Activated CD4-positive, alpha-beta T cell treated with anti-CD3 and anti-CD28 coated beads, Interleukin-2, amount 10 ng/mL, durations not matched to agents 24 days and 14 days (primary cell): ENCODE data around the gene MAN2A1. TPM values are rescaled to one million over a fixed set of nuclear protein-coding genes. Genes with fewer than 3 reads are reported as not detected.

Source experiments
- DNase-seq: peaks from one replicate; pipeline ENCODE4 v3.0.0; 2022
- H3K27ac Mint-ChIP-seq: one replicate; pipeline ENCODE4 v1.8.0; 2022; ENCODE audit warnings: mild to moderate bottlenecking, mixed read lengths
- H3K27me3 Mint-ChIP-seq: one replicate; pipeline ENCODE4 v1.8.0; 2022; ENCODE audit warnings: mixed read lengths
- H3K36me3 Mint-ChIP-seq: one replicate; pipeline ENCODE4 v1.8.0; 2022; ENCODE audit warnings: low read depth, mild to moderate bottlenecking, mixed read lengths
- H3K4me1 Mint-ChIP-seq: one replicate; pipeline ENCODE4 v1.8.0; 2021; ENCODE audit warnings: mixed read lengths
- H3K4me3 Mint-ChIP-seq: one replicate; pipeline ENCODE4 v1.8.0; 2022; ENCODE audit warnings: mild to moderate bottlenecking, moderate library complexity, mixed read lengths
- H3K9me3 Mint-ChIP-seq: one replicate; pipeline ENCODE4 v1.8.0; 2021; ENCODE audit warnings: mixed read lengths
- intact Hi-C: fragments of 100-400 bp; cut with micrococcal nuclease; formaldehyde crosslinking; loops from one replicate; pipeline ENCODE4 v1.15.1; 2023
- total RNA-seq: library from RNA; stranded (reverse); gene quantifications from 2 replicates; pipeline ENCODE4 v1.2.3, GENCODE V29; 2022

Gene MAN2A1
- total RNA-seq, 1 donor from 2014 or later, result 32.9 TPM

- H3K36me3 Mint-ChIP-seq, result no peaks in the 10 kb centered on the region
- H3K27ac Mint-ChIP-seq, result no peak overlapping the region
- DNase-seq, result no peak
- H3K4me3 Mint-ChIP-seq, result no peak overlapping the region
- H3K9me3 Mint-ChIP-seq, result peaks cover 29% of the 10 kb centered on the region
- intact Hi-C loops, result no loop called here
- no peaks in the 10 kb centered on the region for H3K4me1 Mint-ChIP-seq
- no peaks in the 10 kb centered on the region for H3K27me3 Mint-ChIP-seq
These were observed 208.8 kb downstream of the MAN2A1 start for GRCh38 chr5:109898269-109899162.

DNA sequence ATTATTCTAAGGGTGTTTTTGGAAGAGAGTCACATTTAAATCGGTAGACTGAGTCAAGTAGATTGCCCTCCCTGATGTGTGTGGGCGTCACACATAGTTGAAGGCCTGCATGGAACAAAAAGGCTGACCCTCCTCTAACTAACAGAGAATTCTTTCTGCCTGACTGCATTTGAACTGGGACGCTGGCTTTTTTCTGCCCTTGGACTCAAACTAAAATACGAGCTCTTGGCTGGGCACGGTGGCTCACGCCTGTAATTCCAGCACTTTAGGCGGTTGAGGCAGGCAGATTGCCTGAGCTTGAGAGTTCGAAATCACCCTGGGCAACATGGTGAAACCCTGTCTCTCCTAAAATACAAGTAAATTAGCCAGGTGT, 209.4 kb downstream of the MAN2A1 start:
- H3K36me3 Mint-ChIP-seq, result no peaks in the 10 kb centered on the region
- intact Hi-C loops, result no loop called here
- no peaks in the 10 kb centered on the region for H3K4me1 Mint-ChIP-seq
- no peak overlapping the region for H3K4me3 Mint-ChIP-seq
- DNase-seq, result no peak
- peaks cover 25% of the 10 kb centered on the region for H3K9me3 Mint-ChIP-seq
- H3K27me3 Mint-ChIP-seq, result no peaks in the 10 kb centered on the region
- H3K27ac Mint-ChIP-seq, result no peak overlapping the region

- H3K27ac Mint-ChIP-seq, result no peak overlapping the region
- H3K9me3 Mint-ChIP-seq, result peaks cover 17% of the 10 kb centered on the region
- no peaks in the 10 kb centered on the region for H3K27me3 Mint-ChIP-seq
- no peaks in the 10 kb centered on the region for H3K4me1 Mint-ChIP-seq
- no peak for DNase-seq
- intact Hi-C loops, result no loop called here
- no peaks in the 10 kb centered on the region for H3K36me3 Mint-ChIP-seq
- no peak overlapping the region for H3K4me3 Mint-ChIP-seq
These were observed 210.7 kb downstream of the MAN2A1 start for GRCh38 chr5:109900461-109900860.

DNA sequence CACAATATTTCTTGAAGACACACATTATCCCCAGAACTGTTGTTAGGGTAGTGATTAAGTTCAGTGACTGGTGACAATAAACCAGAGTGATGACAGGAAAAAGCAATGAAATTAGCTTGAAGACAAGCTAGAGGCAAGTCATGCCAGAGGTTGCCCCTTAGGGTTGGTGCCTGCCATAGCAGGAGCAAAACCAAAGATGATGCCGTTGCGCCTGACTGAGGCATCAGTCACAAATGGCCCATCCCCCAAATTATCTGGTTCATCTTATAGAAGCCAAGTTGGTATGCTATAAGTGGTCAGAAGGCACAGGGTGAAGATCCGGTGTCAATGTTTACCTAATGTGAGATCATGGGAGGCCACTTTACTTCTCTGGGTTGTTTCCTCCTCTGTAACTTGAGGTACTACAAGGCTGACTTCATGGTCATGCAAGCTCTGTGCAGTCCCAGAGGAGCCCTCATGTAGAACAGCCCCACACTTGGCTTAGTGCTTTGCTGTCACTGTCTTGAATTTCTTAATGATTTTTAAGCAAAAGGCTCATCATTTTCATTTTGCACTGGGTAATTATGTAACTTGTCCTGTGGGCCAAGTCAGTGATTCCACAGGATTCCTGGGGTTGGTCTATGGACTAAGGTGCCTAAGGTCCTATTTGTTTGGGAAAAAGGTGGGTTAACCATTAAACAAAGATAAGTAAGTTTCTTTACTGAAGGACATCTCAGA, 211.3 kb downstream of the MAN2A1 start:
- DNase-seq, result no peak
- no peak overlapping the region for H3K27ac Mint-ChIP-seq
- H3K4me3 Mint-ChIP-seq, result no peak overlapping the region
- H3K9me3 Mint-ChIP-seq, result peaks cover 11% of the 10 kb centered on the region
- no peaks in the 10 kb centered on the region for H3K36me3 Mint-ChIP-seq
- H3K27me3 Mint-ChIP-seq, result no peaks in the 10 kb centered on the region
- intact Hi-C loops, result no loop called here
- no peaks in the 10 kb centered on the region for H3K4me1 Mint-ChIP-seq

DNA sequence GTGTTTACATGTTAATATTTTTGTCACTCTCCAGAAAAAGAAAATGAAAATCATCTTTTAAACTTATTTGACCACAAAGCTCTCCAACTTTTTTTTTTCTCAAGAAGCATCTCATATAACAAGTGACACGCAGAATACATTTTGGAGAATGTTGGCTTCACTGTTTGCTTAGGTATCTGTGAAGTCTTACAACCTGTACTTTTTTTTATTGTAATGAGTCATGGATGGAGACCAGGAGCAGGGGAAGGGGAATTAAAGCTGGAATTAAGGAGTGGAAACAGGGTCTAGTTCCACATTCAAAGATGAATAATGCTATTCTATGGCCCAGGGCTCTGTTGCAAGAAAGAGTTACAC, 211.9 kb downstream of the MAN2A1 start:
- Mint-ChIP-seq H3K4me3 (no peak overlapping the region), H3K36me3 (no peaks in the 10 kb centered on the region), H3K27me3 (no peaks in the 10 kb centered on the region), H3K4me1 (no peaks in the 10 kb centered on the region), H3K9me3 (peaks cover 10% of the 10 kb centered on the region), H3K27ac (no peak overlapping the region)
- no peak for DNase-seq
- intact Hi-C loops, result no loop called here

- H3K36me3 Mint-ChIP-seq, result no peaks in the 10 kb centered on the region
- no peak for DNase-seq
- intact Hi-C loops, result no loop called here
- H3K9me3 Mint-ChIP-seq, result peaks cover 18% of the 10 kb centered on the region
- H3K4me1 Mint-ChIP-seq, result no peaks in the 10 kb centered on the region
- H3K4me3 Mint-ChIP-seq, result no peak overlapping the region
- H3K27ac Mint-ChIP-seq, result no peak overlapping the region
- no peaks in the 10 kb centered on the region for H3K27me3 Mint-ChIP-seq
These were observed 213.3 kb downstream of the MAN2A1 start for GRCh38 chr5:109903061-109903460.

- no peaks in the 10 kb centered on the region for H3K36me3 Mint-ChIP-seq
- H3K27ac Mint-ChIP-seq, result no peak overlapping the region
- no peaks in the 10 kb centered on the region for H3K4me1 Mint-ChIP-seq
- H3K9me3 Mint-ChIP-seq, result peaks cover 18% of the 10 kb centered on the region
- no peak for DNase-seq
- intact Hi-C loops, result no loop called here
- H3K4me3 Mint-ChIP-seq, result no peak overlapping the region
- H3K27me3 Mint-ChIP-seq, result no peaks in the 10 kb centered on the region
These were observed 216.2 kb downstream of the MAN2A1 start for GRCh38 chr5:109905906-109906305.

GRCh38 chr5:109907189-109907588, 217.5 kb downstream of the MAN2A1 start:
- Mint-ChIP-seq H3K4me1 (no peaks in the 10 kb centered on the region), H3K27ac (no peak overlapping the region), H3K4me3 (no peak overlapping the region), H3K9me3 (peaks cover 16% of the 10 kb centered on the region), H3K27me3 (no peaks in the 10 kb centered on the region), H3K36me3 (no peaks in the 10 kb centered on the region)
- no peak for DNase-seq
- intact Hi-C loops, result no loop called here

DNA sequence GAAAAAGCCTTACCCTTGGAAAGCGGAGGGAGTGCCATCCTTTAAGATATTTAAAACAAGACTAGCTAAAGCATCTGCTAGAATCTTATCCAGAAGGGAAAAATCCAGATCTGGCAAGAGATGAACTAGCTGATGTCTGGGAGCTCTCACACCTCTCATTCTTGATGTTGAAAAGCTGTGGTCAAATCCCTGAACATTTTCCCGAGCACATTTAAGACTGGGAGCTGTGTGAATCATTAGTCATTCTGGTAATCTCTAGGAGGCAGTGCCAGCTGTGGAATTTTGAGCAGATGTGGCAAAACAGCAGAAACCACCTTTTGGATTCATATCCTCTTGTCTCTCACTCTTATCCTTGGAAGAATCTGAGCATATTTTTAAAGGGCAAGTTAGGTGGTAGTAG, 218.0 kb downstream of the MAN2A1 start:
- no peak for DNase-seq
- Mint-ChIP-seq H3K27ac (no peak overlapping the region), H3K4me3 (no peak overlapping the region), H3K27me3 (no peaks in the 10 kb centered on the region), H3K36me3 (no peaks in the 10 kb centered on the region), H3K4me1 (no peaks in the 10 kb centered on the region), H3K9me3 (peaks cover 10% of the 10 kb centered on the region)
- intact Hi-C loops, result no loop called here

- Mint-ChIP-seq H3K27ac (no peak overlapping the region), H3K4me1 (no peaks in the 10 kb centered on the region), H3K36me3 (no peaks in the 10 kb centered on the region), H3K27me3 (no peaks in the 10 kb centered on the region), H3K9me3 (peaks cover 8% of the 10 kb centered on the region), H3K4me3 (no peak overlapping the region)
- no peak for DNase-seq
- intact Hi-C loops, result no loop called here
These were observed 218.6 kb downstream of the MAN2A1 start for GRCh38 chr5:109908366-109908765.

DNA sequence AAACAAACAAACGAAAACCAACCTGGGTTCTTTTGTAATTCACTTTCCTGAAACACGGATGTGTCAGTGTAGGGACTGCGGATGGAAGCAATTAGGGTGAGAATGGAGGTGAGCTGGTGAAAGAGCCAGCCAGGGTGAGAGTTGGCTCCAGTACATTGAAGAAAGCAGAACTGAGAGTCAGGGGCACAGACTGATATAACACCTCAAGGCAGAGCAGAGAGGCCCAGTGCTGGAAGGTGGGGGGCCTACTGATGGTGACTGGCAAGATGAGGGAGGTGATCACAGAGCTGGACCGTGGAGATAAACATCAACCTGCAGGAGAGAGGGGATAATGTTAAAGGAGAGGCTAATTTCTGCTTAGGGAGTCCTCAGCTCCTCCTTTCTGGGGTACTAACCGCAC, 221.1 kb downstream of the MAN2A1 start:
- Mint-ChIP-seq H3K4me3 (no peak overlapping the region), H3K36me3 (no peaks in the 10 kb centered on the region), H3K27ac (no peak overlapping the region), H3K27me3 (no peaks in the 10 kb centered on the region), H3K4me1 (no peaks in the 10 kb centered on the region), H3K9me3 (peaks cover 8% of the 10 kb centered on the region)
- intact Hi-C loops, result no loop called here
- no peak for DNase-seq

GRCh38 chr5:109911731-109912130, 222.0 kb downstream of the MAN2A1 start:
- Mint-ChIP-seq H3K4me1 (no peaks in the 10 kb centered on the region), H3K27ac (no peak overlapping the region), H3K27me3 (no peaks in the 10 kb centered on the region), H3K36me3 (no peaks in the 10 kb centered on the region), H3K9me3 (peaks cover 7% of the 10 kb centered on the region), H3K4me3 (no peak overlapping the region)
- intact Hi-C loops, result no loop called here
- no peak for DNase-seq

- no peak overlapping the region for H3K27ac Mint-ChIP-seq
- H3K9me3 Mint-ChIP-seq, result no peaks in the 10 kb centered on the region
- no peaks in the 10 kb centered on the region for H3K4me1 Mint-ChIP-seq
- DNase-seq, result no peak
- H3K36me3 Mint-ChIP-seq, result no peaks in the 10 kb centered on the region
- H3K27me3 Mint-ChIP-seq, result no peaks in the 10 kb centered on the region
- intact Hi-C loops, result no loop called here
- H3K4me3 Mint-ChIP-seq, result no peak overlapping the region
These were observed 225.2 kb downstream of the MAN2A1 start for GRCh38 chr5:109914906-109915305.

- no peaks in the 10 kb centered on the region for H3K27me3 Mint-ChIP-seq
- no peaks in the 10 kb centered on the region for H3K9me3 Mint-ChIP-seq
- peaks cover 11% of the 10 kb centered on the region for H3K4me1 Mint-ChIP-seq
- H3K36me3 Mint-ChIP-seq, result no peaks in the 10 kb centered on the region
- no peak for DNase-seq
- no peak overlapping the region for H3K27ac Mint-ChIP-seq
- H3K4me3 Mint-ChIP-seq, result no peak overlapping the region
- intact Hi-C loops, result no loop called here
These were observed 226.9 kb downstream of the MAN2A1 start for GRCh38 chr5:109916481-109917153.
